Caki2 (cell line): ENCODE measurements around the gene KCNK10. TPM values are rescaled to one million over a fixed set of nuclear protein-coding genes. Genes with fewer than 3 reads are reported as not detected.
A peak's percentile ranks its signal among the peaks of the same experiment; 100 is the strongest.

Experiments used
- DNase-seq: peaks from one replicate; pipeline ENCODE4 v3.0.0-alpha.2; 2015; ENCODE audit warnings: low read depth
- in situ Hi-C: cut with HindIII; loops from 2 replicates; pipeline ENCODE4 v1.10.0; 2016; ENCODE audit warnings: low sequenced_read_pairs, low pct_unique_long_range_greater_than_20kb, mixed read lengths
- total RNA-seq: library from RNA; depleted of rRNA; stranded (reverse); fragments of >200 nt; shearing (Covaris generic); gene quantifications from 2 replicates; pipeline ENCODE4 v1.2.3, GENCODE V29; 2014; ENCODE audit warnings: low replicate concordance; rRNA removed

KCNK10 gene, protein sequence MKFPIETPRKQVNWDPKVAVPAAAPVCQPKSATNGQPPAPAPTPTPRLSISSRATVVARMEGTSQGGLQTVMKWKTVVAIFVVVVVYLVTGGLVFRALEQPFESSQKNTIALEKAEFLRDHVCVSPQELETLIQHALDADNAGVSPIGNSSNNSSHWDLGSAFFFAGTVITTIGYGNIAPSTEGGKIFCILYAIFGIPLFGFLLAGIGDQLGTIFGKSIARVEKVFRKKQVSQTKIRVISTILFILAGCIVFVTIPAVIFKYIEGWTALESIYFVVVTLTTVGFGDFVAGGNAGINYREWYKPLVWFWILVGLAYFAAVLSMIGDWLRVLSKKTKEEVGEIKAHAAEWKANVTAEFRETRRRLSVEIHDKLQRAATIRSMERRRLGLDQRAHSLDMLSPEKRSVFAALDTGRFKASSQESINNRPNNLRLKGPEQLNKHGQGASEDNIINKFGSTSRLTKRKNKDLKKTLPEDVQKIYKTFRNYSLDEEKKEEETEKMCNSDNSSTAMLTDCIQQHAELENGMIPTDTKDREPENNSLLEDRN
- not detected in 2 replicates for total RNA-seq

- DNase-seq, result peak; percentile 1
- in situ Hi-C loops, result no loop called here
Observed at GRCh38 chr14:88323086-88323522, at the start of gene KCNK10. TSS of gene KCNK10 (minus strand) at chr14:88323269. CDS start at chr14:88322798, 471 bp downstream.

GRCh38 chr14:88369496-88369895, 46.4 kb upstream of the KCNK10 start:
- in situ Hi-C loops, result no loop called here
- no peak for DNase-seq

DNA sequence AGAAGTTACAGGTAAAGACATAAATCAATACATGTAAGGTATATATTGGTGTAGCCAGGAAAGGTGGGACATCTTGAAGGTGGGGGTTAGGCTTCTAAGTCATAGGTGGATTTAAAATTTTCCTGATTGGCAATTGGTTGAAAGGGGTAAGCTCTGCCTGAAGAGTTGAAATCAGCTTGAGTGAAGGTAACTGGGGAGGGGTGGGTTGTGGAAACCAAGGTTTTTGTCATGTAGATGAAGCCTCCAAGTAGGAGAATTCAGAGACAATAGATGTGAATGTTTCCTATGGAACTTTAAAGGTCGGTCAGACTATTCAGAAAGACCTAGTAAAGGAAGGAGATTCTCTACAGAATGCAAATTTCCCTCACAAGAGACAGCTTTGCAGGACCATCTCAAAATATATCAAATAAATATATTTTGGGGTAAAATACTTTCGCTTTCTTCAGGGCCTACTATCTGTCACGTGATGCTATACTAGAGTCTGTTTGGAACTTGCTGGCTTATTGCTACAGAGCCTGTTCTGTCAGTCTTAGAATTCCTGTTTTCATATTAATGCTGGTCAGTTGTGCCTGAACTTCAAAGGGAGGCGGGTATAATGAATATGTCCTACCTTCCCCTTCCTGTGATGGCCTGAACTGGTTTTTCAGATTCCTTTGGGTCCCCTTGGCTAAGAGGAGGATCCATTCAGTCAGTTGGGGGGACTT, 41.8 kb upstream of the KCNK10 start:
- DNase-seq, result no peak
- in situ Hi-C loops, result no loop called here

DNA sequence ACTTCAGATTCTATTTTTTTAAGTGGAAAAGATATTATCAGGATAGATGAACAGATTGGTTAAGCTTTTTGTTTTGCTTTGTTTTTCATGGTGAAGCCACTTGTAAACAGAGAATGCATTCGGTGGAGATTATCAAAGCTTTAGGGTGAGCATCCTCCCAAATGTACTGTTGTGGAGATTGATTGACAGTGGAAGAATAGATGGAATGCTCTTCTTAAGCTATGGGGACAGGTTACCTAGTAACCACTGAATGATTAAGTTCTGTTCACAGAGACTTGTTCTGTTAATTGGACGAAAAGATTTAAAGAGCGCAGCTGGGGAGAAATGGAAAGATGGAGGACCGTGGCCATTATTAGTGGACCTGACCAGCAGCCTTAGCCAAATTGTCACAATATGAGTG, 40.6 kb upstream of the KCNK10 start:
- DNase-seq, result no peak
- in situ Hi-C loops, result no loop called here

GRCh38 chr14:88359500-88359899, 36.4 kb upstream of the KCNK10 start:
- in situ Hi-C loops, result no loop called here
- DNase-seq, result no peak

GRCh38 chr14:88354358-88354757, 31.3 kb upstream of the KCNK10 start:
- in situ Hi-C loops, result no loop called here
- no peak for DNase-seq

DNA sequence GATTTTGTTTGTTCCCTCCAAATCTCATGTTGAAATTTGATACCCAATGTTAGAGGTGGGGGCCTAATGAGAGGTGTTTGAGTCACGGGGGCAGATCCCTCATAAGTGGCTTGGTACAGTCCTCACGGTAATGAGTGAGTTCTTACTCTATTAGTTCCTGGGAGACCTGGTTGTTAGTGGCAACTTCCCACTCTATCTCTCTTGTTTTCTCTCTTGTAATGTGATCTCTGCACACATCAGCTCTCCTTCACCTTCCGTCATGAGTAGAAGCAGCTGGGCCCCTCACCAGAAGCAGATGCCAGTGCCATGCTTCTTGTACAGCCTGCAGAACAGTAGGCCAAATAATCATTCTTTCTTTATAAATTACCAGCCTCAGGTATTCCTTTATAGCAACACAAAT, 29.6 kb upstream of the KCNK10 start:
- DNase-seq, result no peak
- in situ Hi-C loops, result no loop called here

- in situ Hi-C loops, result no loop called here
- no peak for DNase-seq
Observed at GRCh38 chr14:88351966-88352691, 29.1 kb upstream of the KCNK10 start.

- in situ Hi-C loops, result no loop called here
- no peak for DNase-seq
Observed at GRCh38 chr14:88348546-88348945, 25.5 kb upstream of the KCNK10 start.

DNA sequence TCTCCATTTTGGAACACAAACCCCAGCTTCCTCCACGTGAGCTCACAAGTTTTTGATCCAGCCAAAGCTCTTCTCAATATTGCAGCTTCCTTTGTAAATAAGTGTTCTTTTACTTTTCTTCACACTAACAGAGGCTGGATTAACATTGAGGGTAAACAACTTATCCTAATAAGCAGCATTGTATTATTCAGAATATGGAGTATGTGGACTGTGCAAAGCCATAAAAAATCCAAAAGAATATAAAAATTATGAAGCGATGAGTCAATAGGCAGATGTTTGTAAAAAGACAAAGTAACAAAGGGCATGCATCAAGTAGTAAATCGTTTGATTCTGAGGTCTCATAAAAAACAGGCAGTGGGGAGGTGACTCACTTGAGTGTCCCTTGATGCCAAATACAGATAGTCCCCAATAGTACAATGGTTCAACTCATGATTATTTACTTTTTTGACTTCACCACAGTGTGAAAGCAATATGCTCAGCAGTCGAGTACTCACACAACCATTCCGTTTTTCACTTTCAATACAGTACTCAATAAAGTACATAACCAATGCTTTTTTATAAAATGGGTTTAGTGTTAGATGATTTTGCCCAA, 23.1 kb upstream of the KCNK10 start:
- in situ Hi-C loops, result no loop called here
- no peak for DNase-seq

DNA sequence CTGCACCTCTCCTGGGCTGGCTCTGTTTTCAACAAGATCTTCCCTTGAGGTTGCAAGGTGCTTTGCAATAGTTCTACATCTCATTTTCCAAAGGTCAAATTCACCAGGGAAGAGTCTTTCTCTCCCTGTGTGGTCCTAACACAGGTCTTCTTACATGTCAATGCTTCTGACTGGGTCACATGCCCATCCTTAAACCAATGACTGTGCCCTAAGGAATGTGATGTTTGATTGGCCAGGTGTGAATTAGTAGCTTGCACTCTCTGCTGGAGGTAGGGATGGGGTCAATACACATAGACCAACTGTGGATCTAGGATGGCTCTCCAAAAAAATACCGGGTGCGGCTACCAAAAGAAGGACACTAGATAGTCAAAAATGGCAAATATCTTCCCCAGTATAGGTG, 19.9 kb upstream of the KCNK10 start:
- in situ Hi-C loops, result no loop called here
- DNase-seq, result no peak

GRCh38 chr14:88340357-88340756, 17.3 kb upstream of the KCNK10 start:
- no peak for DNase-seq
- in situ Hi-C loops, result no loop called here

- no peak for DNase-seq
- in situ Hi-C loops, result no loop called here
Observed at GRCh38 chr14:88333036-88333435, 10.0 kb upstream of the KCNK10 start.

DNA sequence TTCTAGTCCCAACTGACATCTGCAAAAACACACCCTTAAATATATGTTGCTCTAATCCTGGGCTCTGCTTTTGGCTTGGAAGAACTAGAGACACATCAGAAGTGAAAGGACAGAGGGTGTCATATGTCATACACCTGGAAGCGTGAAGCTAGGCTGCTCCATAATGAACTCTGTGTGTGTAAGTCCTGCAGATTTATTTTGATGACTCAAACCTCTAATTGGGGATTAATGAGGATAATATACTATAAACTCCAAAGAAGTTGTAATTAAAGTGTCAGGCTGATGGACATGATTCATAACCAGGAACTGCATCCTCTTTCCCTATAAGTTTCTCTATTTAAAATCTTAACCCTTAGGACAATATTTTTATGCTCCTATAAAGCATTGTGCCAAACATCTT, 4.4 kb upstream of the KCNK10 start:
- no peak for DNase-seq
- in situ Hi-C loops, result no loop called here

DNA sequence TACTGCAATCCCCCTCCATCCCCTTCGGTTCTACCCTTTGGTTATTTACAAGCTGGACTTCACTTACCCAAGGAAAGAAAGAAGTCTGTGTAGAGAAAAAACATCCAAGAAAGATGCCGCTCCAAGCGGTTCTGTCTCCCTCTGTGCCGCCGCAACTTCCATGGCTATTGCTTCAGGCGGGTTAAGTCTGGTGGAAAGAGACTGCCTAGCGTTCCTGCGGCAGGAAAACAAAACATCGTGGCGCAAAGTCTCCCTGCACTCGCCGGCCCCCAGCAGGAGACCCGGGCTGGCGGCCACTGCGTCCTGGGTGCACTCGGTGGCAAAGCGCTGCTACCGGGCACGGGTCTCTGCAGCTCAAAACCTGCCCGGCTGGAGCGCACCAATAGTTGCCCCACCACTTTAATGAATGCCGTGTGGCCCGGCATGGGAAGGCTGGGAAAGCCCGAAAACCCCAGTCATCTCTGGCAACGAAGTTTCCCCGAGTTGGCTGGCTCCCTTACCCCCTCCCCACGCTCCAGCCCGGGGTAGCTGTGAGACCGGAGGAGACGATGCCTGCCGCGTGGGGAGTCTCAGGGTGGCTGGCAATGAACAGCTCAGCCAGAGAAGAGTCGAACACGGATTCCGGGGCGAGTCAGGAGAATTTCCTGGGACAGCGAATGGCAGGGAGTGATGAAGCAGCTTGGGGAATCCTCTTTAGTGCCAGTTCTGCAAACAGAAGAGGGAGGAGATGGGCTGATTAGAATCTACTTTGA, 3.5 kb upstream of the KCNK10 start:
- DNase-seq, result no peak
- in situ Hi-C loops, result no loop called here

DNA sequence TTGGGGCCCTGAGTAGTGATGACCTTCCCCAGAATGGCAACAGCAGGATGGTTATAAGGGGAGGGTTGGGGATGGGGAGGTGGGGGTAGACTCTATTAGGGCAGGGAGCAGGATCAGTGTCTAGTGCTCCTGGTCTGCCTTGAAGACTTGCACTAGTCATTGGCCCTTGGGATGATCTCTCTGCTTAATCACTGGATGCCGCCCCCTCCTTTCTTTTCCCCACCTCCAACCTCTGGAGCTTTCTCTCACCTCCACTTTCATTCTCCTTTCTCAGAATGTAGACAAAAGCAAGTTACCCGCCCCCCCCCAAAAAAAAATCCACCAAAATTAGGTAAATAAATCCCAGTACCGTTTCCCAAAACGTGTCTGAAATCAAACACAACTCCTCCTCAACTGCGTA, 2.8 kb upstream of the KCNK10 start:
- in situ Hi-C loops, result no loop called here
- DNase-seq, result no peak

GRCh38 chr14:88324930-88325329, 1.9 kb upstream of the KCNK10 start:
- no peak for DNase-seq
- in situ Hi-C loops, result no loop called here

DNA sequence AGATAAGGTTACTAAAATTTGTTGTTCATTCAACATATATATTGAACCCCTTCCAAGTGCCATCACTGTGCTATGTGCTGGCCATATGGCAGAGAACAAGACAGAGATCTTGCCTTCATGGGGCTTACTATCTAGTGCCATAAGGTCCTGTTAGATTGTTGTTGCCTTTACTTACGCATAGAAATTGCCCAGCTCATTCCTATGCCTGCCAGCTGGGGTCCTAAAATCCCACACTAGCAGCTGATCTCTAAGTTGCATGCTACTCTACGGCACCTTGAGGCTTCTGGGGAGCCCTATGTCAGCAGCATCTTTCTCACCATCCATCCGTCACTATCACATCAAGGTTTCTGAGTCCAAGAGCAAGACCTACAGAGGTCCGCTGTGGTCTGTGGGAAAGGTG, 1.4 kb upstream of the KCNK10 start:
- no peak for DNase-seq
- in situ Hi-C loops, result no loop called here
